Measurements from ENCODE around the gene NKX2-2.

DNA sequence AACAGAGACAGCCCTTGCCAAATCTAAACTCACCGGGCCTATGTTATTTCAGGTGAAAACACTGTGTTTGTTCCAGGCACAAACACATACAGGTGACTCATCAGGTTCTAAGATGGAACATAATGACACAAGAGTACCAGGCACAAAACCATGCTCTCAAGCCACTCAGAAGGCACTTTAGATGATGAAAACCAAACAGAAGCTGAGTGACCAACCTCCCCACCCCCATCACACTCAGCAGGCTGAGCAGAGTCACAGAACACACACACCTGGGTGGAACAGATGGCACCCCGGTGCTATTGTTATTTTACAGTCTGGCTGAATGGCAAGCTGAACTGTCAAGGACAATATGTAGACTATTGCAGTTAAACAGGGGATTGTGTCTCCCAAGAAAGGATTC, 20.6 kb upstream of the NKX2-2 start:
- TF ChIP-seq CBFB (CRISPR knock-in tag; IDR thresholded peaks at IDR 0.05; ENCODE audit: low read depth) (no peak), TCF7 (CRISPR knock-in tag; IDR thresholded peaks at IDR 0.05; ENCODE audit: low read depth) (no peak), ATF1 (CRISPR knock-in tag; IDR thresholded peaks at IDR 0.05) (no peak), NFE2L1 (CRISPR knock-in tag; IDR thresholded peaks at IDR 0.05) (no peak), CREB1 (CRISPR knock-in tag; IDR thresholded peaks at IDR 0.05) (no peak), ETV6 (CRISPR knock-in tag; IDR thresholded peaks at IDR 0.05) (no peak), SMAD3 (CRISPR knock-in tag; IDR thresholded peaks at IDR 0.05; ENCODE audit: borderline replicate concordance) (no peak)
- TF ChIP-seq, protein P1, sequence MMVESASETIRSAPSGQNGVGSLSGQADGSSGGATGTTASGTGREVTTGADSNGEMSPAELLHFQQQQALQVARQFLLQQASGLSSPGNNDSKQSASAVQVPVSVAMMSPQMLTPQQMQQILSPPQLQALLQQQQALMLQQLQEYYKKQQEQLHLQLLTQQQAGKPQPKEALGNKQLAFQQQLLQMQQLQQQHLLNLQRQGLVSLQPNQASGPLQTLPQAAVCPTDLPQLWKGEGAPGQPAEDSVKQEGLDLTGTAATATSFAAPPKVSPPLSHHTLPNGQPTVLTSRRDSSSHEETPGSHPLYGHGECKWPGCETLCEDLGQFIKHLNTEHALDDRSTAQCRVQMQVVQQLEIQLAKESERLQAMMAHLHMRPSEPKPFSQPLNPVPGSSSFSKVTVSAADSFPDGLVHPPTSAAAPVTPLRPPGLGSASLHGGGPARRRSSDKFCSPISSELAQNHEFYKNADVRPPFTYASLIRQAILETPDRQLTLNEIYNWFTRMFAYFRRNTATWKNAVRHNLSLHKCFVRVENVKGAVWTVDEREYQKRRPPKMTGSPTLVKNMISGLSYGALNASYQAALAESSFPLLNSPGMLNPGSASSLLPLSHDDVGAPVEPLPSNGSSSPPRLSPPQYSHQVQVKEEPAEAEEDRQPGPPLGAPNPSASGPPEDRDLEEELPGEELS (CRISPR knock-in tag; IDR thresholded peaks at IDR 0.05), result no peak
- TF ChIP-seq, protein P2, sequence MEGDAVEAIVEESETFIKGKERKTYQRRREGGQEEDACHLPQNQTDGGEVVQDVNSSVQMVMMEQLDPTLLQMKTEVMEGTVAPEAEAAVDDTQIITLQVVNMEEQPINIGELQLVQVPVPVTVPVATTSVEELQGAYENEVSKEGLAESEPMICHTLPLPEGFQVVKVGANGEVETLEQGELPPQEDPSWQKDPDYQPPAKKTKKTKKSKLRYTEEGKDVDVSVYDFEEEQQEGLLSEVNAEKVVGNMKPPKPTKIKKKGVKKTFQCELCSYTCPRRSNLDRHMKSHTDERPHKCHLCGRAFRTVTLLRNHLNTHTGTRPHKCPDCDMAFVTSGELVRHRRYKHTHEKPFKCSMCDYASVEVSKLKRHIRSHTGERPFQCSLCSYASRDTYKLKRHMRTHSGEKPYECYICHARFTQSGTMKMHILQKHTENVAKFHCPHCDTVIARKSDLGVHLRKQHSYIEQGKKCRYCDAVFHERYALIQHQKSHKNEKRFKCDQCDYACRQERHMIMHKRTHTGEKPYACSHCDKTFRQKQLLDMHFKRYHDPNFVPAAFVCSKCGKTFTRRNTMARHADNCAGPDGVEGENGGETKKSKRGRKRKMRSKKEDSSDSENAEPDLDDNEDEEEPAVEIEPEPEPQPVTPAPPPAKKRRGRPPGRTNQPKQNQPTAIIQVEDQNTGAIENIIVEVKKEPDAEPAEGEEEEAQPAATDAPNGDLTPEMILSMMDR (IDR thresholded peaks at IDR 0.05), result no peak
- TF ChIP-seq, protein P3, sequence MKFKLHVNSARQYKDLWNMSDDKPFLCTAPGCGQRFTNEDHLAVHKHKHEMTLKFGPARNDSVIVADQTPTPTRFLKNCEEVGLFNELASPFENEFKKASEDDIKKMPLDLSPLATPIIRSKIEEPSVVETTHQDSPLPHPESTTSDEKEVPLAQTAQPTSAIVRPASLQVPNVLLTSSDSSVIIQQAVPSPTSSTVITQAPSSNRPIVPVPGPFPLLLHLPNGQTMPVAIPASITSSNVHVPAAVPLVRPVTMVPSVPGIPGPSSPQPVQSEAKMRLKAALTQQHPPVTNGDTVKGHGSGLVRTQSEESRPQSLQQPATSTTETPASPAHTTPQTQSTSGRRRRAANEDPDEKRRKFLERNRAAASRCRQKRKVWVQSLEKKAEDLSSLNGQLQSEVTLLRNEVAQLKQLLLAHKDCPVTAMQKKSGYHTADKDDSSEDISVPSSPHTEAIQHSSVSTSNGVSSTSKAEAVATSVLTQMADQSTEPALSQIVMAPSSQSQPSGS (CRISPR knock-in tag; IDR thresholded peaks at IDR 0.05; ENCODE audit: borderline replicate concordance, low read depth), result no peak

Data from WTC11 (cell line).